Endodermal cell (in vitro differentiated cells): Measurements from ENCODE around the gene HES6. TPM values are rescaled to one million over a fixed set of nuclear protein-coding genes. Genes with fewer than 3 reads are reported as not detected.

Experiments used
- DNase-seq: peaks from one replicate; pipeline ENCODE4 v3.0.0-alpha.2; 2017
- H3K27ac ChIP-seq: 2 replicates; pipeline ENCODE4 v1.5.1; 2013; ENCODE audit warnings: mild to moderate bottlenecking, low read depth, low read length, moderate library complexity
- H3K27me3 ChIP-seq: 2 replicates; pipeline ENCODE4 v1.6.1; 2013; ENCODE audit warnings: mild to moderate bottlenecking, low read length, moderate library complexity; ENCODE audit not compliant: insufficient read depth, control insufficient read depth, poor library complexity, severe bottlenecking
- H3K36me3 ChIP-seq: 2 replicates; pipeline ENCODE4 v1.7.0; 2013; ENCODE audit warnings: mild to moderate bottlenecking, low read length, moderate library complexity; ENCODE audit not compliant: control insufficient read depth, insufficient read depth
- H3K4me1 ChIP-seq: one replicate; pipeline ENCODE4 v1.7.0; 2013; ENCODE audit warnings: low read length; ENCODE audit not compliant: control insufficient read depth, insufficient read depth
- H3K4me3 ChIP-seq: 2 replicates; pipeline ENCODE4 v1.5.1; 2013; ENCODE audit warnings: mild to moderate bottlenecking, low read length, moderate library complexity
- H3K9ac ChIP-seq: 2 replicates; pipeline ENCODE4 v1.6.1; 2013; ENCODE audit warnings: mild to moderate bottlenecking, low read length, moderate library complexity; ENCODE audit not compliant: poor library complexity, severe bottlenecking; ENCODE audit errors: extremely low read depth
- H3K9me3 ChIP-seq: 2 replicates; pipeline ENCODE4 v1.6.1; 2013; ENCODE audit warnings: mild to moderate bottlenecking, low read length, moderate library complexity; ENCODE audit not compliant: control insufficient read depth
- H3K27ac Mint-ChIP-seq: 2 replicates; pipeline ENCODE4 v1.8.0; 2020; ENCODE audit warnings: mixed read lengths
- H3K27me3 Mint-ChIP-seq: 2 replicates; pipeline ENCODE4 v1.8.0; 2021; ENCODE audit warnings: mild to moderate bottlenecking, mixed read lengths; ENCODE audit not compliant: insufficient read depth
- H3K36me3 Mint-ChIP-seq: 2 replicates; pipeline ENCODE4 v1.8.0; 2020; ENCODE audit warnings: low read depth, mixed read lengths
- H3K4me1 Mint-ChIP-seq: 2 replicates; pipeline ENCODE4 v1.8.0; 2020; ENCODE audit warnings: mixed read lengths
- H3K4me3 Mint-ChIP-seq: 2 replicates; pipeline ENCODE4 v1.8.0; 2020; ENCODE audit warnings: mild to moderate bottlenecking, moderate library complexity, mixed read lengths
- H3K9me3 Mint-ChIP-seq: 2 replicates; pipeline ENCODE4 v1.8.0; 2020; ENCODE audit warnings: mild to moderate bottlenecking, mixed read lengths
- WGBS, 2 experiments: methylation state at CpG; one replicate each; pipeline versions ENCODE4 v1.1.5 to v1.1.7; 2013; ENCODE audit warnings: missing lambda C conversion rate in 2 of 2, mixed read lengths in 1 of 2; ENCODE audit not compliant: insufficient coverage in 1 of 2, insufficient read length in 1 of 2; 5-methylcytosine and 5-hydroxymethylcytosine counted together
- total RNA-seq, 2 donors: library from RNA; stranded (reverse); fragmentation: NEBNext Ultra II Directional in 1 of 2; extraction: Animal tissue kit (Norgen Biotek cat#: 25700) in 1 of 2; gene quantifications; 2 replicates in 1 of 2; 3 replicates in 1 of 2; pipeline ENCODE4 v1.2.1, GENCODE V29; 2021
- TF ChIP-seq, protein P1 (sequence below): fragments of 200-600 bp; sonication (generic); conservative IDR thresholded peaks from 2 replicates; pipeline ENCODE4 v1.5.0; 2021; ENCODE audit warnings: antibody characterized with exemption, mild to moderate bottlenecking

The HES6 gene
- total RNA-seq, 2 donors from 2014 or later, result 17.8 to 26.3 TPM

DNA sequence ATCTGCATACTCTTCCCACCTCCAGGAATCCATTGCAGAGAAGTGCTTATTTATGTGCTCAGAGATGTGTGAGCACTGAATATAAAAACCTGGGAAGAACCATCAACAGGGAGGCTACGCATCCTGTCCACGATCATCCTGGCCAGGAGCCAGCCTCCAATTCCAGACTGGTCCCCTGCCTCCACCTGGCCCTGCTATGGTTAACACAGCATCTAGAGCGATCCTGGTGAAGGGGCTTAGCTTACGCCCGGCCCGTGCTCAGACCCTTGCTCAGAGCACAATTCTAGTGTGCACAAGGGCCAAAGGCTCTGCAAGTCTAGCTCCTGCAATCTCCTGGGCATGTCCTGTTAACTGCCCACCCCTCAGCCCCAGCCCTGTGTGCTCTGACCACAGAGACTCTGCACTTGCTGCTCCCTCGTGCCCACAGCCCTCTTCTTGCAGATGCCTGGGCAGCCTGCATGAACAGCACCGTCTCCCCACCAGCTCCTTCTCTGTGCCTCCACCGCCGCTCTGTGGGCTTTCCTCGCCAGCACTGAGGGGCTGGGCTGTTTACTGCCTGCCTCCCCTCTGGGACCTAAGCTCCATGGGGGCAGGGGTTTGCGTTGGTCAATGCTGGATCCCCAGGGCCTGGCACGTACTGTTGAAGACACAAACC is 42.1 kb upstream of the HES6 start:
- H3K27me3 Mint-ChIP-seq, result no peaks in the 10 kb centered on the region
- H3K9me3 ChIP-seq, result no peaks in the 10 kb centered on the region
- no peak for DNase-seq
- H3K9me3 Mint-ChIP-seq, result no peaks in the 10 kb centered on the region
- peak overlapping the region; percentile 38 for H3K27ac Mint-ChIP-seq
- peaks cover 13% of the 10 kb centered on the region for H3K36me3 ChIP-seq
- peaks cover 34% of the 10 kb centered on the region for H3K4me1 Mint-ChIP-seq
- H3K4me3 Mint-ChIP-seq, result no peak overlapping the region
- H3K9ac ChIP-seq, result no peak overlapping the region
- no peaks in the 10 kb centered on the region for H3K27me3 ChIP-seq
- H3K4me3 ChIP-seq, result no peak overlapping the region
- no peak overlapping the region for H3K27ac ChIP-seq
- H3K4me1 ChIP-seq, result peaks cover 17% of the 10 kb centered on the region
- peaks cover 13% of the 10 kb centered on the region for H3K36me3 Mint-ChIP-seq
- WGBS, 2 experiments, result 93 to 95% methylated on average over 9 to 13 of the region's 13 CpGs
- TF ChIP-seq, protein P1, sequence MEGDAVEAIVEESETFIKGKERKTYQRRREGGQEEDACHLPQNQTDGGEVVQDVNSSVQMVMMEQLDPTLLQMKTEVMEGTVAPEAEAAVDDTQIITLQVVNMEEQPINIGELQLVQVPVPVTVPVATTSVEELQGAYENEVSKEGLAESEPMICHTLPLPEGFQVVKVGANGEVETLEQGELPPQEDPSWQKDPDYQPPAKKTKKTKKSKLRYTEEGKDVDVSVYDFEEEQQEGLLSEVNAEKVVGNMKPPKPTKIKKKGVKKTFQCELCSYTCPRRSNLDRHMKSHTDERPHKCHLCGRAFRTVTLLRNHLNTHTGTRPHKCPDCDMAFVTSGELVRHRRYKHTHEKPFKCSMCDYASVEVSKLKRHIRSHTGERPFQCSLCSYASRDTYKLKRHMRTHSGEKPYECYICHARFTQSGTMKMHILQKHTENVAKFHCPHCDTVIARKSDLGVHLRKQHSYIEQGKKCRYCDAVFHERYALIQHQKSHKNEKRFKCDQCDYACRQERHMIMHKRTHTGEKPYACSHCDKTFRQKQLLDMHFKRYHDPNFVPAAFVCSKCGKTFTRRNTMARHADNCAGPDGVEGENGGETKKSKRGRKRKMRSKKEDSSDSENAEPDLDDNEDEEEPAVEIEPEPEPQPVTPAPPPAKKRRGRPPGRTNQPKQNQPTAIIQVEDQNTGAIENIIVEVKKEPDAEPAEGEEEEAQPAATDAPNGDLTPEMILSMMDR, result no peak

DNA sequence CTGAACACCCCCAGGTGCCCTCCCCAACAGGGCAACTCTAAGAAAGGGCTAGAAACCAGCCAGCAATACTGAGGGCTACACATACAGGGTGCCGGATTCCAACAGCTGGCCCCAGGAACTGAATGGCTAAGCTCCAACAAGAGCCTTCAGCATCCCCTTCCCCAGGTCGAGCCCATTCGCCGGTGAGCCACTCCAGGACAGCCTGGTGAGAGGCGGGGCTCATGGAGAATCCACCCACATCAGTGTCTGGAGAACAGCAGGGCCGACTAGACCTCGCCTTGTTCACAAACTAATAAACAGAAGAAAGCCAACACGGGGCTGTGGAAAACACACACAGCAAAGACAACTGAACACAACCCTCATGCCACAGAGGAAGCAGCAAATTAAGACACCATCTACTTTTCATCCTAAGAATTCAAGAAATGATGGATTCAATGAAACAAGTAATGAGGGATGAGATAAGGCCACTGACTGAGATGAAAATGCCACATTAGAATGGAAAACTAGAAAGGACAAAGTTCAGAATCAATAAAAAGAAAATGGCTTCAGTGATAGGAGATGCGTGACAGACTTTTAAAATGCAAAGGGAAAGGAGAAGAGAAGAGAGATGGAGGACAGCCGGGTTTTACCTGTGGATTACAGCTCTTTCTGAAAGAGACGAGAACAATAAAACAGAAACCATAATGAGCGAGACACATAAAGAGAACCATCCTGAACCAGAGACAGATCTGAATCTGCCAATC is 40.4 kb upstream of the HES6 start:
- Histone ChIP-seq H3K9ac (no peak overlapping the region), H3K9me3 (no peaks in the 10 kb centered on the region), H3K27ac (no peak overlapping the region), H3K36me3 (peaks cover 29% of the 10 kb centered on the region), H3K4me3 (no peak overlapping the region), H3K27me3 (no peaks in the 10 kb centered on the region), H3K4me1 (peaks cover 4% of the 10 kb centered on the region)
- peaks cover 17% of the 10 kb centered on the region for H3K4me1 Mint-ChIP-seq
- H3K36me3 Mint-ChIP-seq, result peaks cover 25% of the 10 kb centered on the region
- H3K27ac Mint-ChIP-seq, result no peak overlapping the region
- no peak for DNase-seq
- no peaks in the 10 kb centered on the region for H3K9me3 Mint-ChIP-seq
- TF ChIP-seq, protein P1, result no peak
- no peaks in the 10 kb centered on the region for H3K27me3 Mint-ChIP-seq
- no peak overlapping the region for H3K4me3 Mint-ChIP-seq
- WGBS, 2 experiments, result 91 to 94% methylated on average over 5 to 12 of the region's 12 CpGs

DNA sequence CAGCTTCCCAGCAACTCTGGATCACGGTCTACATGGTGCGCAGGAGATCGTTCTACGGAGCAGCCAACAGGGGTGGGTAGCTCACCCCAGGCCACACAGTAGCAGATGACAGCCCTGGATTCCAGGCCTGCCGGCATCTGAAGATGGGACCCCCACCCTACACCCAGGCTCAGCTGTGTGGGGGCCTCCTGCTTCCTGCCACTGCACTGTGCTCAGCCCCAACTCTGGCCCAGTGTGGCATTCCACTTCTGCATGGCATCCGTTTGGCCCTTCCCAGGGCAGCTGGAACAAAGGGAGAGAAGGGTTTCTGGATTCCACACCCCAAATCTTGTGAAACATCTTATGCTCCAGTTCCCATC is 39.5 kb upstream of the HES6 start:
- H3K4me3 Mint-ChIP-seq, result no peak overlapping the region
- H3K27ac ChIP-seq, result no peak overlapping the region
- H3K36me3 Mint-ChIP-seq, result peaks cover 31% of the 10 kb centered on the region
- no peaks in the 10 kb centered on the region for H3K9me3 ChIP-seq
- WGBS, 2 experiments, result 86 to 100% methylated on average over 4 to 6 of the region's 6 CpGs
- H3K27ac Mint-ChIP-seq, result no peak overlapping the region
- H3K9ac ChIP-seq, result no peak overlapping the region
- H3K4me1 ChIP-seq, result no peaks in the 10 kb centered on the region
- no peaks in the 10 kb centered on the region for H3K27me3 ChIP-seq
- H3K4me1 Mint-ChIP-seq, result peaks cover 9% of the 10 kb centered on the region
- H3K36me3 ChIP-seq, result peaks cover 38% of the 10 kb centered on the region
- DNase-seq, result no peak
- no peaks in the 10 kb centered on the region for H3K27me3 Mint-ChIP-seq
- TF ChIP-seq, protein P1, result no peak
- no peaks in the 10 kb centered on the region for H3K9me3 Mint-ChIP-seq
- no peak overlapping the region for H3K4me3 ChIP-seq
